ENCODE measurements around the gene EXOSC7.
A peak's percentile ranks its signal among the peaks of the same experiment; 100 is the strongest.
"Not testable (repeated sequence)": the region's sequence is repeated elsewhere in the genome, so short reads cannot be mapped to it uniquely, and the experiment has no call there.

The EXOSC7 gene

GRCh38 chr3:44976002-44976815 is at the start of gene EXOSC7, which contains the start of gene ZDHHC3:
Gene EXOSC7 (plus strand): TSS chr3:44976244. CDS start chr3:44976278, 34 bp downstream.
Gene ZDHHC3 (minus strand): TSS chr3:44976174. CDS start chr3:44959436, 16,738 bp downstream.
- H3K36me3 Mint-ChIP-seq: peaks cover 17% of the 10 kb centered on the region
- H3K27ac Mint-ChIP-seq: peak within 1 kb of the TSS; percentile 95
- H3K4me1 Mint-ChIP-seq: peaks cover 59% of the 10 kb centered on the region
- DNase-seq: peak; percentile 91
- peak within 1 kb of the TSS; percentile 97 for H3K4me3 Mint-ChIP-seq
- CTCF ChIA-PET: interaction anchor here (0.5 to 1.4 kb wide), 6 partner anchors 10 to 47 kb away, joined by 3 to 4 read pairs (median 3); no protein-coding TSS in a partner anchor
- no peaks in the 10 kb centered on the region for H3K9me3 Mint-ChIP-seq
- no peaks in the 10 kb centered on the region for H3K27me3 Mint-ChIP-seq

DNA sequence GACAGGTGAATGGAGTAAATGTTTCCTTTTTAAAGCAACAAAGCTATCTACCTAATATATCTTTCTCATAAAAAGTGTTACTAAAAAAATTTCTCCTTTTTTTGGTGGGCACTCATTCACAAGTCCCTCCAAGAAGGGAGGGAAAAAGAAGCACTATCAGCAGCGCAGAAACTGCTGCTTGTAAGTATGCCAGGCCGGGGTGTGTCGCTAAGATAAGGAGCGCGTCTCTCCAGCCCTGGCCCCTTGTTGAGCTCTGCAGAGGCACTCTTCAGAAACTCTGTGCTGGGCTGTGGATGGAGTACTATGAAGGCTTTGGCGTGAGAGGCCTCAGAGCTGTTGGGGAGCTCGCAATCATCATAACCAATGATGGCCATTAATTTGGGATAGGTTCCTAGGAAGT is 49.1 kb upstream of the EXOSC7 start:
- Mint-ChIP-seq H3K27ac (no peak overlapping the region), H3K36me3 (peaks cover 22% of the 10 kb centered on the region), H3K27me3 (no peaks in the 10 kb centered on the region), H3K9me3 (no peaks in the 10 kb centered on the region), H3K4me1 (no peaks in the 10 kb centered on the region), H3K4me3 (no peak overlapping the region)
- DNase-seq: no peak
- CTCF ChIA-PET: no interaction called here

- peaks cover 22% of the 10 kb centered on the region for H3K36me3 Mint-ChIP-seq
- no peak overlapping the region for H3K4me3 Mint-ChIP-seq
- no peak for DNase-seq
- peaks cover 3% of the 10 kb centered on the region for H3K4me1 Mint-ChIP-seq
- H3K9me3 Mint-ChIP-seq: no peaks in the 10 kb centered on the region
- no peaks in the 10 kb centered on the region for H3K27me3 Mint-ChIP-seq
- H3K27ac Mint-ChIP-seq: no peak overlapping the region
- CTCF ChIA-PET: no interaction called here
These were observed 48.7 kb upstream of the EXOSC7 start for GRCh38 chr3:44927371-44927770.

DNA sequence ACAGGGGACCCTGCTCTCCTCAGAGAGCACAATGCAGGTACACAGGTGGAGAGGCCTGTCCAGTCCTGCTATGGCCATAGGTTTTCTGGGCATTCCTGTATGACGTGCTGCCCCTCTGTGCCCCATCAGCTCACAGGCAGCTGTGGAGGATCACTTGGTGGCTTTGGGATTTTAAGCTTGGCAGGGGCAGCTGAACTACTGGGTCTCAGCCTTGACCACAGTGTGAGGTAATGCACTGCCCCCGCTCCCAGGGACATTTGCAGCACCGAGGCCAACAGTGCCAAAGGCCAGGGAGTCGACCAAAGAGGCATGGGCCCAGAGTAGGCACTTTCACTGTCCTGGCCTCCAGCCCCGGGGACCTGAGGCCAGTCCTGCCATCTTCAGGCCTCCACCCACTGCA is 46.3 kb upstream of the EXOSC7 start:
- Mint-ChIP-seq H3K27me3 (no peaks in the 10 kb centered on the region), H3K4me1 (peaks cover 22% of the 10 kb centered on the region), H3K36me3 (peaks cover 39% of the 10 kb centered on the region), H3K27ac (no peak overlapping the region), H3K9me3 (no peaks in the 10 kb centered on the region), H3K4me3 (no peak overlapping the region)
- no peak for DNase-seq
- CTCF ChIA-PET: no interaction called here

DNA sequence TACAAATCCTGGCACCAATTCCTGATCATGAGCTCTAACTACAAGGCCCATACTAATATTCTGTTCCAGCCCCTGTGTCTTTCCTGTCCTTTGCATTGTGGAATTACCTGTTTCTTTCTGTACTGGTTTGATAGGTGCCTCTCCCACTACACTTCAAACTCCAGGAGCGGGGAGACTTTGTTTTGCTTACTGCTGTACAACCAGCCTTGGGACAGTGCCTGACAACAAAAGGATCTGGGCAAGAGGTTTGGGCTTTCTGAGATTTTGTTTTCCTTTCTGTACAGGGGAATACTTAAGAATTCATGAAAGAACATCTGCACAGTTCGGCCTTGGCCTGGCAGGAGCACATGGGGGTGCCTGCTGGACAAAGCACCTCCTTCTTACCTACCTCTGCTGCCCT is 45.1 kb upstream of the EXOSC7 start:
- no peak overlapping the region for H3K27ac Mint-ChIP-seq
- no peak overlapping the region for H3K4me3 Mint-ChIP-seq
- DNase-seq: no peak
- CTCF ChIA-PET: no interaction called here
- peaks cover 36% of the 10 kb centered on the region for H3K36me3 Mint-ChIP-seq
- H3K9me3 Mint-ChIP-seq: no peaks in the 10 kb centered on the region
- no peaks in the 10 kb centered on the region for H3K27me3 Mint-ChIP-seq
- H3K4me1 Mint-ChIP-seq: peaks cover 23% of the 10 kb centered on the region

DNA sequence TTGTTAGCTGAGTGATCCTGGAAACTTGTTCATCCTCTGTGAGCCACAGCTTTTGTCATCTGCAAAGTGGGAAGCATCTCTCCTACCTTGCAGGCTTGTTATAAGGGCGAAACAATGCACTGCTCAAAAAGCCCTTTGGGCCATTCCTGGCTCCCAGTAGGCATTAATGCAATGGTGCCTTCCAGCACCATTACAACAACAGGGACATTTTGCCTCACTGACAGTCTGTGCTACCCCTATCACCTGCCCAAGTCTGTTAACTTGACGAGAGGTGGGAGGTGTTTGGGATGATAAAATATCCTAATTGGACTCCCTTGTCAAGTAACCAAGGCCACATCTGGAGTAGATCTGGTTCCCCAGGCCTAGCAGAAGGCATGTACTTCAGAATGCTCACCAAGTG is 44.3 kb upstream of the EXOSC7 start:
- H3K27me3 Mint-ChIP-seq: no peaks in the 10 kb centered on the region
- peaks cover 37% of the 10 kb centered on the region for H3K36me3 Mint-ChIP-seq
- DNase-seq: no peak

GRCh38 chr3:44932271-44932670 is 43.8 kb upstream of the EXOSC7 start:
- no peak overlapping the region for H3K4me3 Mint-ChIP-seq
- peaks cover 28% of the 10 kb centered on the region for H3K4me1 Mint-ChIP-seq
- H3K27ac Mint-ChIP-seq: no peak overlapping the region
- no peaks in the 10 kb centered on the region for H3K27me3 Mint-ChIP-seq
- peaks cover 33% of the 10 kb centered on the region for H3K36me3 Mint-ChIP-seq
- no peak for DNase-seq
- CTCF ChIA-PET: no interaction called here
- no peaks in the 10 kb centered on the region for H3K9me3 Mint-ChIP-seq

More for the DNA sequence above, 44.3 kb upstream of the EXOSC7 start:
- H3K4me3 Mint-ChIP-seq: no peak overlapping the region
- H3K27ac Mint-ChIP-seq: no peak overlapping the region
- H3K9me3 Mint-ChIP-seq: no peaks in the 10 kb centered on the region
- H3K4me1 Mint-ChIP-seq: peaks cover 28% of the 10 kb centered on the region
- CTCF ChIA-PET: no interaction called here

- H3K4me1 Mint-ChIP-seq: peaks cover 28% of the 10 kb centered on the region
- no peak overlapping the region for H3K4me3 Mint-ChIP-seq
- H3K36me3 Mint-ChIP-seq: peaks cover 37% of the 10 kb centered on the region
- no peak for DNase-seq
- no peaks in the 10 kb centered on the region for H3K27me3 Mint-ChIP-seq
- no peak overlapping the region for H3K27ac Mint-ChIP-seq
- CTCF ChIA-PET: no interaction called here
- H3K9me3 Mint-ChIP-seq: no peaks in the 10 kb centered on the region
These were observed 42.8 kb upstream of the EXOSC7 start for GRCh38 chr3:44932986-44933944.

- Mint-ChIP-seq H3K4me1 (peaks cover 5% of the 10 kb centered on the region), H3K27ac (peak overlapping the region; percentile 33), H3K36me3 (peaks cover 42% of the 10 kb centered on the region), H3K9me3 (no peaks in the 10 kb centered on the region), H3K4me3 (no peak overlapping the region), H3K27me3 (no peaks in the 10 kb centered on the region)
- CTCF ChIA-PET: no interaction called here
- no peak for DNase-seq
These were observed 36.4 kb upstream of the EXOSC7 start for GRCh38 chr3:44939581-44940036.

- H3K9me3 Mint-ChIP-seq: no peaks in the 10 kb centered on the region
- no peak overlapping the region for H3K27ac Mint-ChIP-seq
- DNase-seq: no peak
- no peaks in the 10 kb centered on the region for H3K4me1 Mint-ChIP-seq
- no peaks in the 10 kb centered on the region for H3K27me3 Mint-ChIP-seq
- peaks cover 42% of the 10 kb centered on the region for H3K36me3 Mint-ChIP-seq
- CTCF ChIA-PET: no interaction called here
- no peak overlapping the region for H3K4me3 Mint-ChIP-seq
These were observed 33.7 kb upstream of the EXOSC7 start for GRCh38 chr3:44942202-44942921.

GRCh38 chr3:44948239-44948638 is 27.8 kb upstream of the EXOSC7 start:
- H3K9me3 Mint-ChIP-seq: no peaks in the 10 kb centered on the region
- H3K27me3 Mint-ChIP-seq: no peaks in the 10 kb centered on the region
- peaks cover 24% of the 10 kb centered on the region for H3K36me3 Mint-ChIP-seq
- peaks cover 3% of the 10 kb centered on the region for H3K4me1 Mint-ChIP-seq
- H3K4me3 Mint-ChIP-seq: no peak overlapping the region
- CTCF ChIA-PET: no interaction called here
- no peak for DNase-seq
- H3K27ac Mint-ChIP-seq: no peak overlapping the region

DNA sequence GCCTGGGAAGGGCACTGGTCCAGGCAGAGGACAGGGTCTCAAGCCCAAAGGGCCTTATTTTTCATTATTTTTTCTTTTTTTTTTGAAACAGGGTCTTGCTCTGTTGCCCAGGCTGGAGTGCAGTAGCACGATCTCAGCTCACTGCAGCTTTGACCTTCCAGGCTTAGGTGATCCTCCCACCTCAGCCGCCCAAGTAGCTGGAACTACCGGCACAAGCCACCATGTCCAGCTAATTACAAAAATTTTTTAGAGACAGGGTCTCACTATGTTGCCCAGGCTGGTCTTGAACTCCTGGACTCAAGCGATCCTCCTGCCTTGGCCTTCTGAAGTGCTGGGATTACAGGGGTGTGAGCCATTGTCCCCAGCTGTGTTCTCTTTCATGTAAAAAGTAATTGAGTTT is 26.3 kb upstream of the EXOSC7 start:
- DNase-seq, H3K27ac Mint-ChIP-seq, H3K4me3 Mint-ChIP-seq, H3K4me1 Mint-ChIP-seq, H3K27me3 Mint-ChIP-seq, H3K9me3 Mint-ChIP-seq, CTCF ChIA-PET: not testable (repeated sequence)
- H3K36me3 Mint-ChIP-seq: peaks cover 18% of the 10 kb centered on the region

DNA sequence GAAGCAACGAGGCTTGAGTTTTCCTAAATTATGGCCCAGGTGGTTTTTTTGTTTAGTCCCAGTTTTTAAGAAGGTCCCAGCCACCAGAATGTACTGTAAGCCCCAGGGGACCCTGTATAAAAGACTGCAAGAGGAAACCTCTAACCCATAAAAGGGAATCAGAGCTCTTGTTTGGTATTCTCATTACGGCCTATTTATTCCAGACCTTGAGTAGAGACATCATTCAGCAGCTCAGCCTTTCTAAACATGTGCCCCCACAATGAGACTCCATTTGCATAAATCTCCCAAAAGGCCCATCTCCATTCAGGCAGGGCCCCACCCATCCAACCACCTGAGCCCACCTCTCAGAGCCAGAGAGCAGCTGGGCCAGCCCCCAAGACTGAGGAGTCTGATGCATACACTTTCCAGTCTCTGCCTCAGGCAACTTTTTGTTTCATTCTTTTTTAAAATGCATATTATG is 25.7 kb upstream of the EXOSC7 start:
- H3K27ac Mint-ChIP-seq: no peak overlapping the region
- no peak overlapping the region for H3K4me3 Mint-ChIP-seq
- H3K9me3 Mint-ChIP-seq: no peaks in the 10 kb centered on the region
- no peaks in the 10 kb centered on the region for H3K27me3 Mint-ChIP-seq
- peaks cover 3% of the 10 kb centered on the region for H3K4me1 Mint-ChIP-seq
- CTCF ChIA-PET: no interaction called here
- H3K36me3 Mint-ChIP-seq: peaks cover 16% of the 10 kb centered on the region
- DNase-seq: no peak

DNA sequence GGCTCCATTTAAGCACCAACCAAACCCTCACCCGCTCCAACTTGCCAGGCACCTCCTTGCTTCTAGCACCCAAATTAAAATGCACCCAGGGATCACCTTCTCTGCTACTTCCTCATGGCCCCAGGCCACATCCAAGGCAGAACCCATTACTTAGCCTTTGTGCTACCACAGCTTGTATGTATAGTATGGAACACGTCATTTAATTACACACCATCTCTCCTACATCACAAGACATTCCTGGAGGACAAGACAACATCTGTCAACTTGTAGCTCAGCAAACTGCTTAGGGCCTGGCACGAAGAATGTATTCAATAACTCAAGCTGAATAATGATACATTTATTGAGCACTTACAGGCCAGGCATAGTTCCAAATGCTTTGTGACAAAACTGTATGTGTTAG is 23.4 kb upstream of the EXOSC7 start:
- Mint-ChIP-seq H3K36me3 (peaks cover 15% of the 10 kb centered on the region), H3K9me3 (no peaks in the 10 kb centered on the region), H3K4me1 (peaks cover 5% of the 10 kb centered on the region), H3K27ac (no peak overlapping the region), H3K27me3 (no peaks in the 10 kb centered on the region), H3K4me3 (no peak overlapping the region)
- CTCF ChIA-PET: no interaction called here
- no peak for DNase-seq

Data from activated naive CD4-positive, alpha-beta T cell treated with anti-CD3 and anti-CD28 coated beads, Interleukin-2, amount 10 ng/mL, durations not matched to agents 7 days and 5 days (primary cell).